Stomach (tissue), 4 donors: ENCODE results near the gene SPATS1.

Source experiments
- CTCF ChIP-seq, 7 experiments: fragments of 450-650 bp in 4 of 7; fragments of 200-600 bp in 3 of 7; sonication (generic) in 3 of 7; IDR thresholded peaks; one replicate each; pipeline ENCODE4 v1.5.1; 2016 to 2019; ENCODE audit warnings: antibody characterized with exemption in 7 of 7, control low read depth in 2 of 7, mild to moderate bottlenecking in 1 of 7
- EP300 ChIP-seq: sonication (generic); formaldehyde crosslinking; IDR thresholded peaks from one replicate; pipeline ENCODE4 v1.6.1; 2017; ENCODE audit warnings: antibody characterized with exemption
- POLR2AphosphoS5 ChIP-seq, 3 donors: sonication (generic); formaldehyde crosslinking; IDR thresholded peaks; one replicate each; pipeline ENCODE4 v1.6.1; 2016; ENCODE audit warnings: antibody characterized with exemption in 3 of 3

GRCh38 chr6:44388135-44388487 lies 45.7 kb downstream of the SPATS1 start:
- TF ChIP-seq CTCF (IDR thresholded peaks at IDR 0.05) (no peak), EP300 (no peak), POLR2AphosphoS5 (IDR thresholded peaks at IDR 0.05) (no peak)
